HepG2 (cell line): ENCODE results near the gene METAP2. TPM values are rescaled to one million over a fixed set of nuclear protein-coding genes. Genes with fewer than 3 reads are reported as not detected.
"Not testable (repeated sequence)": the region's sequence is repeated elsewhere in the genome, so short reads cannot be mapped to it uniquely, and the experiment has no call there.

ENCODE experiments used
- ATAC-seq: fragments of 200-7000 bp; cut with Tn5 transposase; 3 replicates; pipeline ENCODE4 v1.9.1; 2020; ENCODE audit warnings: mild to moderate bottlenecking, moderate library complexity
- BruUV-seq: library from RNA; stranded (reverse); fragments of 400-500 nt; replicated peaks from 2 replicates; lab custom pipeline; 2021; lab: Mats Ljungman, UMichigan
- CTCF ChIA-PET: fragments of 300-600 bp; formaldehyde crosslinking; extraction: SDS; loops from one replicate; lab custom pipeline; 2021; ENCODE audit warnings: low total read pairs, inconsistent platforms, low intra/inter-chr PET ratio; lab: Yijun Ruan, JAX
- POLR2A ChIA-PET: fragments of 350-600 bp; sonication (Branson Sonifier 250); formaldehyde crosslinking; loops from one replicate; lab custom pipeline; 2020; ENCODE audit warnings: antibody characterized with exemption, inconsistent platforms; lab: Yijun Ruan, JAX
- DNase-seq: peaks from one replicate; pipeline ENCODE4 v3.0.0-alpha.2; 2015; ENCODE audit warnings: low spot score
- FAIRE-seq: peaks from 3 replicates; lab custom pipeline; 2011; peaks lifted over from hg19 to GRCh38; lab: Jason Lieb, UNC
- H2AFZ ChIP-seq: one replicate; pipeline ENCODE4 v1.6.1; 2011; ENCODE audit warnings: low read length, inconsistent platforms
- H3K27ac ChIP-seq: fragments of 300-600 bp; 3 replicates; pipeline ENCODE4 v1.8.0; 2011; ENCODE audit warnings: mixed run types, mild to moderate bottlenecking, mixed read lengths, low read length, inconsistent platforms; ENCODE audit not compliant: insufficient read depth; ENCODE audit errors: extremely low read length
- H3K27me3 ChIP-seq, 2 experiments: fragments of 200-600 bp in 1 of 2; 2 replicates in 1 of 2; 3 replicates in 1 of 2; pipeline versions ENCODE4 v1.6.0 to v1.8.0; 2011; ENCODE audit warnings: low read length in 2 of 2, mild to moderate bottlenecking in 2 of 2, moderate library complexity in 2 of 2, inconsistent platforms in 1 of 2; ENCODE audit not compliant: insufficient read depth in 2 of 2, control insufficient read depth in 1 of 2
- H3K36me3 ChIP-seq, 2 experiments: fragments of 200-600 bp in 1 of 2; replicated peaks in 1 of 2; 2 replicates in 1 of 2; 3 replicates in 1 of 2; pipeline versions ENCODE4 v1.5.1 to v1.8.0; 2011; ENCODE audit warnings: low read length in 2 of 2, inconsistent platforms in 1 of 2; ENCODE audit not compliant: insufficient read depth in 2 of 2, control insufficient read depth in 1 of 2
- H3K4me1 ChIP-seq: 2 replicates; pipeline ENCODE4 v1.5.1; 2012; ENCODE audit warnings: low read length, inconsistent platforms; ENCODE audit not compliant: insufficient read depth
- H3K4me2 ChIP-seq: 2 replicates; pipeline ENCODE4 v1.6.0; 2011; ENCODE audit warnings: low read depth, low read length, inconsistent platforms
- H3K4me3 ChIP-seq, 3 experiments: fragments of 200-600 bp in 1 of 3; sonication (generic), shearing (Covaris generic) in 1 of 3; replicated peaks in 1 of 3; 2 replicates each; pipeline ENCODE4 v1.5.1; 2011 to 2016; ENCODE audit warnings: low read length in 3 of 3, inconsistent platforms in 2 of 3, low read depth in 2 of 3, mild to moderate bottlenecking in 2 of 3, control low read depth in 1 of 3, mixed read lengths in 1 of 3; ENCODE audit not compliant: insufficient read depth in 1 of 3
- H3K79me2 ChIP-seq: one replicate; pipeline ENCODE4 v1.6.1; 2011; ENCODE audit warnings: low read length, inconsistent platforms; ENCODE audit not compliant: insufficient read depth
- H3K9ac ChIP-seq: 2 replicates; pipeline ENCODE4 v1.6.0; 2011; ENCODE audit warnings: mild to moderate bottlenecking, low read depth, low read length, inconsistent platforms; ENCODE audit not compliant: insufficient read depth
- H3K9me3 ChIP-seq: 2 replicates; pipeline ENCODE4 v1.5.1; 2012; ENCODE audit warnings: mild to moderate bottlenecking, low read length
- H4K20me1 ChIP-seq: 2 replicates; pipeline ENCODE4 v1.6.0; 2011; ENCODE audit warnings: inconsistent platforms, mild to moderate bottlenecking, low read length, moderate library complexity; ENCODE audit not compliant: insufficient read depth
- FOXA3 ChIP-seq: IDR thresholded peaks from 2 replicates; pipeline ENCODE4 v1.6.1; 2016; ENCODE audit warnings: missing genetic modification reagents, missing compliant biosample characterization
- IKZF5 ChIP-seq: IDR thresholded peaks from 2 replicates; pipeline ENCODE4 v1.6.1; 2018; ENCODE audit warnings: missing genetic modification reagents, mild to moderate bottlenecking, missing compliant biosample characterization
- MAFF ChIP-seq: IDR thresholded peaks from 2 replicates; pipeline ENCODE4 v1.6.1; 2011; ENCODE audit warnings: low read depth, low read length, improper control_type of control experiment
- MAFK ChIP-seq, 2 experiments: IDR thresholded peaks in 1 of 2; conservative IDR thresholded peaks in 1 of 2; 2 replicates each; pipeline ENCODE4 v1.6.1; 2011; ENCODE audit warnings: improper control_type of control experiment in 2 of 2, low read length in 2 of 2
- MBNL3 ChIP-seq: fragments of 250-450 bp; sonication (Bioruptor Pico); conservative IDR thresholded peaks from 2 replicates; pipeline ENCODE4 v1.8.0; 2022; ENCODE audit warnings: mild to moderate bottlenecking, inconsistent platforms
- ZNF317 ChIP-seq: sonication (generic); formaldehyde crosslinking; IDR thresholded peaks from 2 replicates; pipeline ENCODE4 v1.5.0; 2020; ENCODE audit warnings: mild to moderate bottlenecking, missing genetic modification reagents
- ZNF567 ChIP-seq: sonication (generic); formaldehyde crosslinking; IDR thresholded peaks from 2 replicates; pipeline ENCODE4 v1.8.1; 2023; ENCODE audit warnings: mild to moderate bottlenecking, missing genetic modification reagents, borderline replicate concordance
- ZNF616 ChIP-seq: sonication (generic); formaldehyde crosslinking; IDR thresholded peaks from 2 replicates; pipeline ENCODE4 v1.5.0; 2020; ENCODE audit warnings: low read depth, mild to moderate bottlenecking, missing genetic modification reagents
- WGBS: methylation state at CpG from one replicate; pipeline ENCODE4 v1.1.6; 2017; ENCODE audit warnings: low lambda C conversion rate; 5-methylcytosine and 5-hydroxymethylcytosine counted together
- in situ Hi-C: cut with HindIII; loops from 2 replicates; pipeline ENCODE4 v1.10.0; 2017; ENCODE audit warnings: low pct_unique_long_range_greater_than_20kb; ENCODE audit not compliant: extremely low pct_ligation_motif_present
- intact Hi-C: fragments of 100-400 bp; cut with micrococcal nuclease; formaldehyde crosslinking; loops from one replicate; pipeline ENCODE4 v1.10.0; 2022; ENCODE audit not compliant: unreplicated experiment
- polyA plus RNA-seq, 8 experiments: library from polyadenylated mRNA; depleted of rRNA in 3 of 8; stranded (reverse) in 7 of 8; unstranded in 1 of 8; fragments of >200 nt; fragmentation: Illumina TruSeq in 4 of 8; extraction: Trizol in 4 of 8; gene quantifications; 2 replicates each; pipeline versions ENCODE4 v1.2.1 to v1.2.3, GENCODE V29; 2011 to 2016; ENCODE audit warnings: low read depth in 4 of 8, missing spikeins in 1 of 8, mixed read lengths in 1 of 8; ENCODE audit not compliant: insufficient read depth in 1 of 8
- total RNA-seq, 5 experiments: library from RNA; depleted of rRNA; stranded (reverse); fragments of >200 nt; fragmentation: Illumina TruSeq; extraction: Trizol; gene quantifications; 2 replicates each; pipeline ENCODE4 v1.2.3, GENCODE V29; 2016; ENCODE audit warnings: low read depth in 1 of 5

The METAP2 gene
- total and polyA plus RNA-seq, 2 of the 13 experiments (the other 11 are each of a cell fraction or from before 2014, with no cell fraction given): 67.8 to 131 TPM

GRCh38 chr12:95443459-95443858 is 30.5 kb upstream of the METAP2 start:
- Histone ChIP-seq H3K79me2 (no peaks in the 10 kb centered on the region), H2AFZ (no peak overlapping the region), H3K36me3 (no peaks in the 10 kb centered on the region), H3K9me3 (no peaks in the 10 kb centered on the region), H3K4me3 (no peak overlapping the region), H4K20me1 (no peaks in the 10 kb centered on the region), H3K4me2 (no peak overlapping the region)
- DNase-seq (no peak), ATAC-seq (no peak)
- ChIA-PET POLR2A (no interaction called here), CTCF (no interaction called here)
- WGBS: 48% methylated on average over 2 of the region's 2 CpGs
- TF ChIP-seq ZNF317: no peak
- no peak for TF ChIP-seq ZNF616 (CRISPR knock-in tag)
- no peak for TF ChIP-seq MBNL3 (CRISPR knock-in tag)
- TF ChIP-seq FOXA3 (CRISPR knock-in tag): no peak
- TF ChIP-seq ZNF567 (CRISPR knock-in tag): no peak
- TF ChIP-seq IKZF5: no peak
- TF ChIP-seq, all 625 proteins: peak for 0
- intact Hi-C loops: no loop called here
- Histone ChIP-seq H3K4me1 (peaks cover 26% of the 10 kb centered on the region), H3K9ac (no peak overlapping the region), H3K27ac (no peak overlapping the region), H3K27me3 (peaks cover 0 to 16% of the 10 kb centered on the region in 2 experiments; a peak in 4 of 5 replicates)
- no peak for FAIRE-seq
- in situ Hi-C loops: no loop called here
- BruUV-seq: no TSS peak

- WGBS: 56% methylated on average over 4 of the region's 4 CpGs
- H3K9ac ChIP-seq, BruUV-seq, H3K27ac ChIP-seq, H3K9me3 ChIP-seq, H3K36me3 ChIP-seq, H3K4me3 ChIP-seq, DNase-seq, H2AFZ ChIP-seq, in situ Hi-C loops, H3K4me2 ChIP-seq, FAIRE-seq, H4K20me1 ChIP-seq, intact Hi-C loops, ATAC-seq, H3K79me2 ChIP-seq, CTCF ChIA-PET: not testable (repeated sequence)
- H3K27me3 ChIP-seq: peaks cover 0 to 16% of the 10 kb centered on the region in 2 experiments; a peak in 4 of 5 replicates
- POLR2A ChIA-PET: interaction anchor here (3.3 kb wide), 1 partner anchor 29 kb away, joined by 29 read pairs; the partner anchor contains the start of gene METAP2
- H3K4me1 ChIP-seq: peaks cover 26% of the 10 kb centered on the region
- TF ChIP-seq MAFF (peak; percentile 87), MAFK (conservative IDR thresholded peaks at IDR 0.05 in 1 of 2, IDR thresholded peaks at IDR 0.05 in 1 of 2; ENCODE audit: low read length in 2 of 2) (peak; percentile 84 to 87)
Measured at GRCh38 chr12:95445099-95445498, 28.9 kb upstream of the METAP2 start.
